Body of pancreas (tissue), 4 donors: ENCODE measurements around the gene SARM1.

Experiments used
- POLR2A ChIP-seq, 3 donors: fragments of 450-650 bp; IDR thresholded peaks; one replicate each; pipeline ENCODE4 v1.6.1; 2016; ENCODE audit warnings: antibody characterized with exemption in 3 of 3, mild to moderate bottlenecking in 2 of 3
- TF ChIP-seq, protein P1 (sequence below), 7 experiments: fragments of 450-650 bp in 4 of 7; fragments of 200-600 bp in 3 of 7; sonication (generic) in 3 of 7; IDR thresholded peaks; one replicate each; pipeline ENCODE4 v1.5.1; 2016 to 2019; ENCODE audit warnings: antibody characterized with exemption in 7 of 7

DNA sequence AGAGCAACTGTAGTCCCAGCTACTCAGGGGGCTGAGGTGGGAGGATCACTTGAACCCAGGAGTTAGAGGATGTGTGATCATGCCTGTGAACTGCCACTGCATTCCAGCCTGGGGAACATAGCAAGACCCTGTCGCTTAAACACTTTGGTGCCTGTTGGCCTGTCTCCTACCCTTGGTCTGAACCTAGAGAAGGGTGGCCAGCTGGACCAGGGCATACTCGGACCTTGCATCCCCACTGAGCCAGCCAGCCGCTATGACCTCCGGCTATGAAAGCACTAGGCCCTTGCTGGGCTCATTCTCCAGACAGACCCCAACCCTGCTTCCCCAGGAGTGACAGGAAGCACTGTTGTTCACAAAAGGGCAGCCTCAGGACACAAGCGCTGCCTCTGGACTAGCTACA, 40.8 kb upstream of the SARM1 start:
- TF ChIP-seq, protein P1, sequence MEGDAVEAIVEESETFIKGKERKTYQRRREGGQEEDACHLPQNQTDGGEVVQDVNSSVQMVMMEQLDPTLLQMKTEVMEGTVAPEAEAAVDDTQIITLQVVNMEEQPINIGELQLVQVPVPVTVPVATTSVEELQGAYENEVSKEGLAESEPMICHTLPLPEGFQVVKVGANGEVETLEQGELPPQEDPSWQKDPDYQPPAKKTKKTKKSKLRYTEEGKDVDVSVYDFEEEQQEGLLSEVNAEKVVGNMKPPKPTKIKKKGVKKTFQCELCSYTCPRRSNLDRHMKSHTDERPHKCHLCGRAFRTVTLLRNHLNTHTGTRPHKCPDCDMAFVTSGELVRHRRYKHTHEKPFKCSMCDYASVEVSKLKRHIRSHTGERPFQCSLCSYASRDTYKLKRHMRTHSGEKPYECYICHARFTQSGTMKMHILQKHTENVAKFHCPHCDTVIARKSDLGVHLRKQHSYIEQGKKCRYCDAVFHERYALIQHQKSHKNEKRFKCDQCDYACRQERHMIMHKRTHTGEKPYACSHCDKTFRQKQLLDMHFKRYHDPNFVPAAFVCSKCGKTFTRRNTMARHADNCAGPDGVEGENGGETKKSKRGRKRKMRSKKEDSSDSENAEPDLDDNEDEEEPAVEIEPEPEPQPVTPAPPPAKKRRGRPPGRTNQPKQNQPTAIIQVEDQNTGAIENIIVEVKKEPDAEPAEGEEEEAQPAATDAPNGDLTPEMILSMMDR (IDR thresholded peaks at IDR 0.05): no peak
- no peak for TF ChIP-seq POLR2A (IDR thresholded peaks at IDR 0.05)
